ENCODE data around the gene OR9Q2. TPM values are rescaled to one million over a fixed set of nuclear protein-coding genes. Genes with fewer than 3 reads are reported as not detected.

The OR9Q2 gene
- total and polyA plus RNA-seq, 4 donors: not detected

DNA sequence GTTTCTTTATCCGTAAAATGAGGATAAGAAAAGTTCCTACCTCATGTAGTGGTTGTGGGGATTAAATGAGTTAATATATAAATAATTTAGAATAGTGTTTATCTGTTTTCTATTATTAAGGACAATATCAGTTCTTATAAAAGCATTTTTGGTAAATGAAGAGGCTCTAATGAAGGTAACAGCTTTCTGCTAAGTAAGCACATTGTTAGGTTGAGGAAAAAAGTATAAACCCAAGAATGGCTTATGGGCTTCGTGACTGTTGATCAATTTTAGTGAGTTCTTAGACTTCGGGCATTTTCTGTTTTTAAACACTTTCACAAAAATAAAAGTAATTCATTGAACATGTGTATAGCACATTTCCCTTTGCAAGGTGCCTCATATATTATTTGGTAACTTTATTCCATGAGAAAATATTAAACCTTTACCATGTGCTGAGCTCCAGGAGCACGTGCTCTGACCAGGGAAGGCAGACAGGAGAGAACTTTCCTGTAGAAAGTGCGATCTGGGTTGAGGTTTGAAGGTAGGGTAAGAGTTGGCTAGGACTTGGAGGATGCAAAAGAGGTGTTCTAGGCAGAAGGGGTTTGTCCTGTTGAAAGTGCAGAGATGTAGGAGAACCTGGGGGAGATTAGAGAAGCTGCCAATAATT, 11.3 kb upstream of the OR9Q2 start:
- H3K9me3 ChIP-seq (ENCODE audit: control insufficient read depth in 4 of 4, low read length in 3 of 4): no peaks in the 10 kb centered on the region
- 66% methylated on average over 5 of the region's 5 CpGs for WGBS

DNA sequence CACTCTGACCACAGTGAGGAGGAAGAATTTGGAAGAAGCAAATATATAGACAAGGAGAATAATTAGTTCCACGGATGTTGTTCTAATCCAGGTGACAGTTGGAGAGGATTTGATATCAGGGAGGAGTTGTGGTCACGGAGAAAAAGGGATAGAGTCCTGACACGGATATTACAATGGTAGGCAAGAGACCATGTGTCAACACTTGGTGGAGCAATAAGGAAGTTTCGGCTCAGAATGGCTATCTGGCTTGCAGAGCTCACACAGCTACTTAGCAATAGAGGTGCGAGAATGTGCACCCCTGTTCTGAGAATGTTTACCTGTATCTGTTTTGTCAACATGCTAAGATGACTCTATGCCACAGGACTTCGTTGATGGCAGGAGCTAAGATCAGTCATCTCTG, 10.4 kb upstream of the OR9Q2 start:
- no peak overlapping the region for H3K4me3 ChIP-seq (ENCODE audit: low read depth in 1 of 3, low read length in 3 of 3)
- no peak overlapping the region for H3K27ac ChIP-seq (ENCODE audit: low read depth in 1 of 2, low read length in 2 of 2)
- no peak overlapping the region for H3K9ac ChIP-seq (ENCODE audit: low read depth in 1 of 2, low read length in 2 of 2)
- TF ChIP-seq RXRA (IDR thresholded peaks at IDR 0.05) (no peak), EGR1 (IDR thresholded peaks at IDR 0.05; ENCODE audit: low read depth in 2 of 2) (no peak), HNF4A (conservative IDR thresholded peaks at IDR 0.05) (no peak), SP1 (IDR thresholded peaks at IDR 0.05) (no peak), FOXA2 (IDR thresholded peaks at IDR 0.05) (no peak), TAF1 (conservative IDR thresholded peaks at IDR 0.05) (no peak), RAD21 (IDR thresholded peaks at IDR 0.05) (no peak)
- TF ChIP-seq, protein P1, sequence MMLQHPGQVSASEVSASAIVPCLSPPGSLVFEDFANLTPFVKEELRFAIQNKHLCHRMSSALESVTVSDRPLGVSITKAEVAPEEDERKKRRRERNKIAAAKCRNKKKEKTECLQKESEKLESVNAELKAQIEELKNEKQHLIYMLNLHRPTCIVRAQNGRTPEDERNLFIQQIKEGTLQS (IDR thresholded peaks at IDR 0.05): no peak
- no peaks in the 10 kb centered on the region for H3K4me1 ChIP-seq (ENCODE audit: control insufficient read depth in 4 of 4, insufficient read depth in 4 of 4, low read length in 3 of 4)
- no peak for DNase-seq (ENCODE audit: low spot score)
- 67% methylated on average over 6 of the region's 6 CpGs for WGBS
- peaks cover 0 to 2% (median 0%) of the 10 kb centered on the region in 4 donors for H3K9me3 ChIP-seq (ENCODE audit: control insufficient read depth in 4 of 4, low read length in 3 of 4)
- no peaks in the 10 kb centered on the region for H3K36me3 ChIP-seq (ENCODE audit: control insufficient read depth in 4 of 4, insufficient read depth in 3 of 4, low read depth in 1 of 4, low read length in 3 of 4)
- peaks cover 0 to 4% (median 0%) of the 10 kb centered on the region in 4 donors for H3K27me3 ChIP-seq (ENCODE audit: control insufficient read depth in 4 of 4, insufficient read depth in 4 of 4, low read length in 3 of 4)

More for the DNA sequence above, 11.3 kb upstream of the OR9Q2 start:
- H3K27me3 ChIP-seq (ENCODE audit: control insufficient read depth in 4 of 4, insufficient read depth in 4 of 4, low read length in 3 of 4): peaks cover 0 to 4% (median 0%) of the 10 kb centered on the region in 4 donors
- H3K27ac ChIP-seq (ENCODE audit: low read depth in 1 of 2, low read length in 2 of 2): no peak overlapping the region
- H3K9ac ChIP-seq (ENCODE audit: low read depth in 1 of 2, low read length in 2 of 2): no peak overlapping the region
- H3K4me1 ChIP-seq (ENCODE audit: control insufficient read depth in 4 of 4, insufficient read depth in 4 of 4, low read length in 3 of 4): no peaks in the 10 kb centered on the region
- TF ChIP-seq HNF4A (conservative IDR thresholded peaks at IDR 0.05) (no peak), SP1 (IDR thresholded peaks at IDR 0.05) (no peak), HNF4G (IDR thresholded peaks at IDR 0.05) (no peak), RAD21 (IDR thresholded peaks at IDR 0.05) (no peak), TAF1 (conservative IDR thresholded peaks at IDR 0.05) (no peak), EGR1 (IDR thresholded peaks at IDR 0.05; ENCODE audit: low read depth in 2 of 2) (no peak), YY1 (IDR thresholded peaks at IDR 0.05) (no peak), FOXA1 (IDR thresholded peaks at IDR 0.05) (no peak), GABPA (IDR thresholded peaks at IDR 0.05 in 1 of 2, conservative IDR thresholded peaks at IDR 0.05 in 1 of 2) (no peak), NR2F2 (IDR thresholded peaks at IDR 0.05) (no peak)
- TF ChIP-seq, protein P2, sequence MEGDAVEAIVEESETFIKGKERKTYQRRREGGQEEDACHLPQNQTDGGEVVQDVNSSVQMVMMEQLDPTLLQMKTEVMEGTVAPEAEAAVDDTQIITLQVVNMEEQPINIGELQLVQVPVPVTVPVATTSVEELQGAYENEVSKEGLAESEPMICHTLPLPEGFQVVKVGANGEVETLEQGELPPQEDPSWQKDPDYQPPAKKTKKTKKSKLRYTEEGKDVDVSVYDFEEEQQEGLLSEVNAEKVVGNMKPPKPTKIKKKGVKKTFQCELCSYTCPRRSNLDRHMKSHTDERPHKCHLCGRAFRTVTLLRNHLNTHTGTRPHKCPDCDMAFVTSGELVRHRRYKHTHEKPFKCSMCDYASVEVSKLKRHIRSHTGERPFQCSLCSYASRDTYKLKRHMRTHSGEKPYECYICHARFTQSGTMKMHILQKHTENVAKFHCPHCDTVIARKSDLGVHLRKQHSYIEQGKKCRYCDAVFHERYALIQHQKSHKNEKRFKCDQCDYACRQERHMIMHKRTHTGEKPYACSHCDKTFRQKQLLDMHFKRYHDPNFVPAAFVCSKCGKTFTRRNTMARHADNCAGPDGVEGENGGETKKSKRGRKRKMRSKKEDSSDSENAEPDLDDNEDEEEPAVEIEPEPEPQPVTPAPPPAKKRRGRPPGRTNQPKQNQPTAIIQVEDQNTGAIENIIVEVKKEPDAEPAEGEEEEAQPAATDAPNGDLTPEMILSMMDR (IDR thresholded peaks at IDR 0.05; ENCODE audit: low read depth, low read length, missing input control): no peak
- TF ChIP-seq, protein P3, sequence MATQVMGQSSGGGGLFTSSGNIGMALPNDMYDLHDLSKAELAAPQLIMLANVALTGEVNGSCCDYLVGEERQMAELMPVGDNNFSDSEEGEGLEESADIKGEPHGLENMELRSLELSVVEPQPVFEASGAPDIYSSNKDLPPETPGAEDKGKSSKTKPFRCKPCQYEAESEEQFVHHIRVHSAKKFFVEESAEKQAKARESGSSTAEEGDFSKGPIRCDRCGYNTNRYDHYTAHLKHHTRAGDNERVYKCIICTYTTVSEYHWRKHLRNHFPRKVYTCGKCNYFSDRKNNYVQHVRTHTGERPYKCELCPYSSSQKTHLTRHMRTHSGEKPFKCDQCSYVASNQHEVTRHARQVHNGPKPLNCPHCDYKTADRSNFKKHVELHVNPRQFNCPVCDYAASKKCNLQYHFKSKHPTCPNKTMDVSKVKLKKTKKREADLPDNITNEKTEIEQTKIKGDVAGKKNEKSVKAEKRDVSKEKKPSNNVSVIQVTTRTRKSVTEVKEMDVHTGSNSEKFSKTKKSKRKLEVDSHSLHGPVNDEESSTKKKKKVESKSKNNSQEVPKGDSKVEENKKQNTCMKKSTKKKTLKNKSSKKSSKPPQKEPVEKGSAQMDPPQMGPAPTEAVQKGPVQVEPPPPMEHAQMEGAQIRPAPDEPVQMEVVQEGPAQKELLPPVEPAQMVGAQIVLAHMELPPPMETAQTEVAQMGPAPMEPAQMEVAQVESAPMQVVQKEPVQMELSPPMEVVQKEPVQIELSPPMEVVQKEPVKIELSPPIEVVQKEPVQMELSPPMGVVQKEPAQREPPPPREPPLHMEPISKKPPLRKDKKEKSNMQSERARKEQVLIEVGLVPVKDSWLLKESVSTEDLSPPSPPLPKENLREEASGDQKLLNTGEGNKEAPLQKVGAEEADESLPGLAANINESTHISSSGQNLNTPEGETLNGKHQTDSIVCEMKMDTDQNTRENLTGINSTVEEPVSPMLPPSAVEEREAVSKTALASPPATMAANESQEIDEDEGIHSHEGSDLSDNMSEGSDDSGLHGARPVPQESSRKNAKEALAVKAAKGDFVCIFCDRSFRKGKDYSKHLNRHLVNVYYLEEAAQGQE (IDR thresholded peaks at IDR 0.05): no peak
- TF ChIP-seq, protein P4, sequence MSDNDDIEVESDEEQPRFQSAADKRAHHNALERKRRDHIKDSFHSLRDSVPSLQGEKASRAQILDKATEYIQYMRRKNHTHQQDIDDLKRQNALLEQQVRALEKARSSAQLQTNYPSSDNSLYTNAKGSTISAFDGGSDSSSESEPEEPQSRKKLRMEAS (IDR thresholded peaks at IDR 0.05): no peak
- H3K4me3 ChIP-seq (ENCODE audit: low read depth in 1 of 3, low read length in 3 of 3): no peak overlapping the region
- no peaks in the 10 kb centered on the region for H3K36me3 ChIP-seq (ENCODE audit: control insufficient read depth in 4 of 4, insufficient read depth in 3 of 4, low read depth in 1 of 4, low read length in 3 of 4)
- DNase-seq (ENCODE audit: low spot score): no peak
